MV-4-11 (cell line): ENCODE results near the gene BTBD2.

Experiments used
- DNase-seq: peaks from one replicate; lab custom pipeline; 2025; lab: John Stamatoyannopoulos, UW

The BTBD2 gene

DNA sequence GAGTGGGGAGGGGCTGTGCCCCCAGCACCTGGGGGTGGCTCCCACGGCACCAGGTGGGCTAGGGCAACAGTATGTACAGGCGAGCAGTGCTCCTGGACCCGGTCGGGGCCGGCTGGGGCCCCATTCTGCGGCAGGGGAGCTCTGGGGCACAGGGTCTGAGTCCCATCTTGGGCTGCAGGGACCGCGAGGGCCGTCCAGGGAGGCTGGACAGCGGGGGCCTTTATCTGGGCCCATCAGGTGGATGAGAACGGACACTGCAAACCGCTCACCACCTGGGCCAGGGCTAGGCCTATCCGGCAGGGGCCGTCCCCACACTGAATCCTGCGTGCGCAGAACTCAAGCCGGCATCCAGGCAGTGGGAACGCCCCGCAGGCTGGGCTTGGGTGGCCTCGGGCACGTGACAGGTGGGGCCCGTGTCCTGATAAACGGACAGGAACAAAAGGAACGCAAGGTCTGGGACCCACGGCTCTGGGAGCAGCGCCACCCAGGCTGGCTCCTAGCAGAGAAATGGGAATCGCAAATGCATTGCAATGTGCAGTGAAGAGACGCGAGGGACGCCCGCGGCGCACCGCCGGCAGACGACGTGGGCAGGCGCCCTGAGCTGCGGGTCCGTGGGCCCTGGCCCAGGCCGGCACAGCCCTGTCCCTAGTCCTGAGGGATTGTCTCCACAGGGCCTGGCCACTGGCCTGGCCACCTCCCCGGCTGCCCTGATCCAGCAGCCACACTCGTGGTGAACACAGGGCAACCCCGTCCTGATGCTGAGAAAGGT is 29.7 kb downstream of the BTBD2 start:
- DNase-seq = no peak

DNA sequence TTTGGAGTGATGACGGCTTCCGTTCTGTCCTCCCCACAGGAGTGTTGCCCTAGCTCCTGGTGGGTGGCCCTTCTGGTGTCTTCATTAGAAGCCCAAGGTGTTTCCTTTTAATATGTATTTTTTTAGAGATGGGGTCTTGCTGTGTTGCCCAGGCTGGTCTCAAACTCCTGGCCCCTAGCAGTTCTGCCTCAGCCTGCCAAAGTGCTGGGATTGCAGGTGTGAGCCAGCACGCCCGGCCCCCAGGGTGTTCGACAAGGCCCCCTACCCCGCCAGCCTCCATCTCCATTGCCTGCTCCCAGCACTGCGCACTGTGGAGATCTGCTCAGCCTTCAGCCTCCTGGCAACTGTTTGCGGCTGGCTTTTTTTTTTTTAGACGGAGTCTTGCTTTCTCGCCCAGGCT is 31.2 kb downstream of the BTBD2 start:
- DNase-seq = no peak

DNA sequence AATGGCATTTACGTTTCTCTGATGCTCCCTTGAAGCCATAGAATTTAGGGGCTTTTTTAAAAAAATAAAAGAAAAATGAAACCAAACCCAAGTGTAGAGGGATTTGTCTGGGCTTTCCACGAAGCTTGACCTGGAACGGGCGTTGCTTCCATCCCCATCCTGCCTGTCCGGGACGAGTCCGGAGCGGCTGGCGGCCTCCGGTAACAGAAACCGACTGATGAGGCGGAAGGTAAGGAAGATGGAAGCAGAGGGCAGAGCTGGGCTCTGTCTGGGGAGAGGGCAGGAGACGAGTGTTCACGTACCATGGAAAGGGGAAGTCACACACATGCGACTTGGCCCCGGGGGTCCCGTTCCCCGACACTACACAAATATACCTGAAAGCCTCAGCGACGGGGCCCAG is 34.3 kb downstream of the BTBD2 start:
- DNase-seq = no peak

DNA sequence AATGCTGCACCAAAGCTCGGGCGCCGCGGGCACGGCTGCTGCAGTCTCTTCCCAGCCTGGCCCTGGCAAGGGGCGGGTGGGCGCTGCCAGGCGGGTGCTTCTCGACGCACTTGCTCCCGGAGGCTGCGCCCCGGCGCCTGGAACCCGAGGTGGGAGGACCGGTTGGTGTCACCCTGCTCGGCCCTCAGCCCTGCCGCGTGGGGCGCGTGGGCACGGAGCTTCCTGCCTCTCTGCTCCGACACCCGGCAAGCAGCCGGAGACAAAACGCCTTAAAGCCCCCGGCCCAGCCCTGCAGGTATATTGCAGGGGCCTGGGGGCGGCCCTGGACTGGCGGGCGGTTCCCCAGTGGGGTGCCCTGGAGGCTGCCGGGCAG is 34.7 kb downstream of the BTBD2 start:
- no peak for DNase-seq

DNA sequence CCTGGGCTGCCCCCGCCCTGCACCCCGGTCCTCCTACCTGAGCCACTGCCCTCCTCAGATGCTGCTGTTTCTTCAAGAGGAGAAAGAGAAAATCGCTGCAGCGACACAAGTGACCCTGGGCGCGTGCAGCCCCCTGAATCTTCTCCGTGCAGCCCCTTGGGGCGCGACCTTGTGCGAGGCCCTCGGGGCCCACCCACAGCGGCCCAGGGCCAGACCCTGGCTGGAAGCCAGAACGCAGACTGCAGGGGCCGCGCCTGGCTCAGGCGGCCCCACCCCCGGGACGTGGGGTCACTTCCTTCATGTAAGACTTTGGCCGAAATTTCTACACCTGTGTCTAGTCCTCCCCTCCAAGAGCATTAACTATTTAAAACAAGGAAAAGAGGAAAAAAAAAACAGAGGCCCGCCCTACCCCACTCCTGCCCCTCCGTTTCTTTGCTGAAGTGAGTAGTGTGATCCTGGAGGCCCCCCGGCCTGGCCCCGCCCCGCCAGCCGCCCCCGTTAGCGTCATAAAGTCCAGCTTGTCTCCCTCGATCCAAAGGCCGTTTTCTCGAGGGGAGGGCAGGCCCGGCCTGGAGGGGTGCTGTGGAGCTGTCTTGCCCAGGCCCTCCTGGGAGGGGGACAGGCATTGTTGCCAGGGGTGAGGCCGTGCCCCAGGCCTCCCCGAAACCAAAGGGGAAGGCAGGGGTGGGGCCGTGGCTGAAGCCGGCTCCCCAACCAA is 35.3 kb downstream of the BTBD2 start:
- no peak for DNase-seq

DNA sequence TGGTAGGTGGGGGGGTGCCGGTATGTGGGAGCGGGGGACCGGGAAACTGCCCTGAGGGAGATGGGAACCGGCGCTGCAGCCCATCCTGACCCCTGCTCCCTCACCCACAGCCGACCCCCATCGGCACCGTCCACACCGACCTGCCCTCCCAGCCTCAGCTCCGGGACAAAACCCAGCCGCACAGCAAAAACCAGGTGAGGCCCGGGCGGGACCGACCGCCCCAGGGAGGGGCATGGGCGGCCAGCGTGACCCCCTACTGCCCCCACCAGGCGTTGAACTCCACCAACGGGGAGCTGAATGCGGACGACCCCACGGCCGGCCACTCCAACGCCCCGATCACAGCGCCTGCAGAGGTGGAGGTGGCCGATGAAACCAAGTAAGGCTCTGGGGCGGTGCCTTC is 35.9 kb downstream of the BTBD2 start:
- no peak for DNase-seq

DNA sequence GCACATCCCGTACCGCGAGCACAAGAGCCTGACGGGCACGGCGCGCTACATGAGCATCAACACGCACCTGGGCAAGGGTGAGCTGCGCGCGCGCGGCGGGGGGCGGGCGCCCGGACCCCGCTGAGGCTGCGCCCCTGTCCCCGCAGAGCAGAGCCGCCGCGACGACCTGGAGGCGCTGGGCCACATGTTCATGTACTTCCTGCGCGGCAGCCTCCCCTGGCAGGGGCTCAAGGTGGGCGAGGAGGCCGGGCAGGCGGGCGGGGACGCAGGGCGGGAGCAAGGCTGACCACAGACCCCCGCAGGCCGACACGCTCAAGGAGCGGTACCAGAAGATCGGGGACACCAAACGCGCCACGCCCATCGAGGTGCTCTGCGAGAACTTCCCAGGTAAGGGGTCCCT is 36.5 kb downstream of the BTBD2 start:
- DNase-seq = no peak

DNA sequence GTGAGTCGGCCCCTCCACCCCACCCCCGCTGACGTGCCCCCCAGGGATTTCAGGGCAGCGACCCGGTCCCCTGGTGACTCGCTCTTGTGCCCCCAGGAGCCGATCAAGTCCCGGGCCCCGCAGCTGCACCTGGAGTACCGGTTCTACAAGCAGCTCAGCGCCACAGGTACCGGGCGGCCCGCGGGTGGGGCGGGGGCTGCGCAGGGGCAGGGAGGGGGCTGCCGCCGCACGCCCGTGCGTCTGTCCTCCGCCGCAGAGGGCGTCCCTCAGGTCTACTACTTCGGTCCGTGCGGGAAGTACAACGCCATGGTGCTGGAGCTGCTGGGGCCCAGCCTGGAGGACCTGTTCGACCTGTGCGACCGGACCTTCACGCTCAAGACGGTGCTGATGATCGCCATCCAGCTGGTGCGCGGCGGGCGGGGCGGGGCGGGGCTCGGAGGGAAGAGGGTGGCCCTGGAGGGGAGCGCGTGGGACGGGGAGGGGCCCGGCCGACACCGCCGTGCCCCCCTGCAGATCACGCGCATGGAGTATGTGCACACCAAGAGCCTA is 37.1 kb downstream of the BTBD2 start:
- no peak for DNase-seq

DNA sequence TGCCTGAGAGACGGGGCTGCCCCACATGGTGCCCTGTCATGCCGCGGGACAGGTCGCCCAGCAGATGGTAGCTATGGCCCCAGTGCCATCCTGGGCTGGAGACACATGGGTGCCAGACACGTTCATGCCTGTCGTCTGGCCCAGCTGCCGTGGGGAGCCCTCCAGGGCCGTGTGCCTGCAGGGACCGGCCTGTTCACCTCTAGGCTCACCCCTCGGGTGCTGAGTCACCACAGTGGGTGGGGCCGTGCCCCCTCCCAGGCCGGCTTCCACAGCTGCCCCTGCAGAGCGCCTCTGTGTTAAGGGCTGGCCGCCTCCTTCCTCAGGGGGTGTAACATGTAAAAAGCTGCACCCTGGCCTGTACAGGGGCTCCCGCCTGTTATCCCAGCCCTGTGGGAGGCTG is 38.4 kb downstream of the BTBD2 start:
- no peak for DNase-seq

DNA sequence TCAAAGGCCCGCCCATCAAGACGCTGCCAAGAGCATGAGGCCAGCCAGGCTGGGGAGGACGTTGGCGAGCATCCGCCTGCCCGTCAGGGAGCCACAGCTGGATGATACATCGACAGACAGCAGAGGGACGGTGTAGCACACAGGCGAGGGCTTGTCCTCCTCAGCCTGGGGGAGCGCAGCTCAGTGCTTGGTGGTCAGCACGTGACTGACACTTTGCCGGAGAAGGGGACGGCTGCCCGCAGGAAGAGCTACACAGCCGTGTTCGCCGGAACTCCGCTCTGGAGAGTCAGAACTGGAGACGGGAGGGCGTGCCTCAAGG is 40.4 kb downstream of the BTBD2 start:
- no peak for DNase-seq

DNA sequence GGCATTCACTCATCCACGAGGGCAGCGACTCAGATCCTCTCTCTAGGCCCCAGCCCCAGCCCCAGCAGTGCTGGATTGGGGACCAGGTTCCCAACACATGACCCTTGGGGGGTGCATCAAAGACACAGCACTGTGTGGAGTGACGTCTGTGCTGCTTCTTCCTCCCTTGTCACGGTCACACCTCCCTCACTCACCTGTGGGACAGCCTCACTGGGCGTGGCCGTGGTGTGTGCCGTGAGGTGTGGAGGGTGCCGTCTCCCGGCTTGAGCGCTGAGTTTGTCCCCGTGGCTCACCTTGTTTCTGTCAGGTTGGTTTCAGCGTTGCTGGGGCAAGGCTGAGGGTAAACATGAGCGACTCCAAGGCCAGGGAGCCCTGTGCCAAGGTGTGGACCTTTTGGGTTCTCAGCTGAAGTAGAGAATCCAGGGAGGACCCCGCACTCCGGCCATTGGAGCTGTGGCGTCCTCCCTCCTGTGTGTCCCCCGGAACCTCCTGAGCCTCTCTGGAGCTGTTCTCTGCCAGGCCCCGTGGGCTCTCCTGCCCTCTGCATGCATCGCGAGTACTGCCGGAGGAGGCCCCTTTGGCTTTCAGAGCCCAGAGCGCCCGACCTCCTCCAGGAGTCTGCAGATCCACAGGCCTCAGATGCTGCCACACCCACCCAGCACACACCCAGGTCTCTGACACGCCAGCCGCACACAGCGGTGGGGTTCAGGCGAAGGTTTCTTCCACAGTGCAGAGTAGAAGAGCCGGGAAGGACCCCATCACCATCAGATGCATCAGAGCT is 40.9 kb downstream of the BTBD2 start:
- DNase-seq = no peak

DNA sequence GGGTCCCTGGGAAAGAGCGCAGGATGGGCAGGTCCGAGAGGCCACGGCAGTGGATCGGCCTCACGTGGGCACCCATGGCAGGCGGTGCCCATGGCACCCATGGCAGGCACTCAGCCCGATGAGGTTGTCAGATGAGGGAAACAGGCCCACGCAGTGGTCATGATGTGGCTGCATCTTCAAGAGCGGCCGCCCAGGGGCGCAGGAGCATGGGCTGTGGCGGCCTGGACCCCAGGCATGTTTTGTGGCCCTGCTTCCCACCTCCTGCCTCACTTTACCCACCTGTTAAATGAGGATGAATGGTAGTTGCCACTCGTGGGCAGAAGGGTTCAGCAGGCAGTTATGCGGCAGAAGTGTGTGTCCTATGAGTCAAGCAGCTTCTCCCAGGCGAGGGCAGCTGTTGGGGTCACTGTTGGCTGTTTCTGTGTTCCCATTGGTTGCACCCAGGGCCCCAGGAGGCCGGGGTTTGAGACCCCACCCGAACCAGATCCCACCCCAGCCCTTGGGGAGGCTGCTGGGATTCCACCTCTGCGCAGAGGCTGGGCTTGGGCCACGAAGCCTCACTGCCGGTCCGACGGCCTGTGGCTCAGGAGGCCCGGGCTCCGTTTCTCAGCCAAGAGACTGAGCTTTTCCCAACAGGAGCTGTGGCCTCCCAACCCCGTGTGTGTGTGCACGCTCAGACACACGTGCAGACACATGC is 44.6 kb downstream of the BTBD2 start:
- no peak for DNase-seq

DNA sequence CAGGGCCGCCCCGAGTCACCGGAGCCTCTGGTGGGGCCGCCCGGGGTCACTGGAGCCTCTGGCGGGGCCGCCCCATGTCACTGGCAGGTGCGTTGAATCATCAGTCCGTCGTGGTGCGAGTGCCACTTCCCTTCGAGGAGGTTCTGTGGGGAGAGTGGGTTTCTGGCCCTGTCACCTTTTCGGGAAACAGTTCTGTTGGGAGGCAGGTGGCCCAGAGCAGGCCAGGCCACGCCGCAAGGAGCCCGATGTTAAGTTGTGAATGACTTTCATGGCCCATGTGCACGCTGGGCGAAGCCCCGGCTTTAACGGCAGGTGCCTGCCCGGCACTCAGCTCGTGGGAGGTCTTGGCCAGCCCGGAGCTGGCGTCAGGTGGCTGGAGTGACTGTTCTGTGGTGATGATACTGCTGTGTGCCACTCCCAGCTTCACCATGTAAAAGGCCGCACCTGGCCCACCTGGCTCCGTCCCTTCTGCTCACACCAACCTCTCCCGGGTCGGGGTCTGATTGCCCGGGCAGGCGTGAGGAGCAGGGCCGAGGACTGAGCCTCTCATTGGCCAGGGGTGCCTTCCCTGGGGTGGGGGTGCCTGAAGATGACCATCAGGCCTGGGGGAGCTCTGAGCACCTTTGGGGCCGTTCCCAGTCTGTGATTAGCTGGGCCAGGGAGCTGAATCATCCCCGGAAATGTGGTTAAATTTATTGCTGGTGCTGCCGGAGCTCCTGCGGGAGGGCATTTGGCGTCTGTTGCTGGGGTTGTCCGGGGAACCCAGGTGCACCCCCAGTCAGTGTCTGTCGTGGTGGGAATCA is 45.3 kb downstream of the BTBD2 start:
- DNase-seq = no peak

DNA sequence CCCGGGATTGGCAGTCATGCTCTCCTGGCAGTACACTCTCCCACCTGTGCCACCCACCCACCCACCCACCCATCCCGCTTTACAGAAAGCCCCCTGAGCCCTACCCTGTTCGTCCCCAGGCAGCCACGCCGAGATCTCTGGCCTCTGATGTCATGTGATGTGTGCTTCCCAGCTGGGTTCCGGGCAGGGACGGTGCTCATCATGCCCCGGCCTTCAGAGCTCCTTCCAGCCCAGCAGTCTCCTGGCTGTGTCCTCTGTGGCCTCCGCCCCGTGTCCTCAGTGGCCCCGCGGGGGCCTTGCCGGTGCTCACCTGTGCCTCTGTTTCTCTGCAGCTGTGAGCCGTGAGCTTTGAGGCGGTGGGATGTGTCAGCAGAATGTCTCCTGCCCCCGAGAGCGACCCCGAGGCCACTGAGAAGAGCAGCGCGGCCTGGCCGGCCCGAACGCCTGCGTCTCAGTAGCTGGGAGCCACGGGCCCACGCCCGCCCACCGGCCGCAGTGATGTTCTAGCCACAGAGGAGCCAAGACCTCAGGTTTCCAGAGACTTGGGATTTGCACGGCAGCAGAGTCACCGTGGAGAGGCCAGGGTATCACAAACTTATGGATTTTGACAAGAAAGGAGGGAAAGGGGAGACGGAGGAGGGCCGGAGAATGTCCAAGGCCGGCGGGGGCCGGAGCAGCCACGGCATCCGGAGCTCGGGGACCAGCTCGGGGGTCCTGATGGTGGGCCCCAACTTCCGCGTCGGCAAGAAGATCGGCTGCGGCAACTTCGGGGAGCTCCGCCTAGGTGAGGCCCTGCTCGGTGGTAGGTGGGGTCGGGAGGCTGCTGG is 46.1 kb downstream of the BTBD2 start:
- no peak for DNase-seq

DNA sequence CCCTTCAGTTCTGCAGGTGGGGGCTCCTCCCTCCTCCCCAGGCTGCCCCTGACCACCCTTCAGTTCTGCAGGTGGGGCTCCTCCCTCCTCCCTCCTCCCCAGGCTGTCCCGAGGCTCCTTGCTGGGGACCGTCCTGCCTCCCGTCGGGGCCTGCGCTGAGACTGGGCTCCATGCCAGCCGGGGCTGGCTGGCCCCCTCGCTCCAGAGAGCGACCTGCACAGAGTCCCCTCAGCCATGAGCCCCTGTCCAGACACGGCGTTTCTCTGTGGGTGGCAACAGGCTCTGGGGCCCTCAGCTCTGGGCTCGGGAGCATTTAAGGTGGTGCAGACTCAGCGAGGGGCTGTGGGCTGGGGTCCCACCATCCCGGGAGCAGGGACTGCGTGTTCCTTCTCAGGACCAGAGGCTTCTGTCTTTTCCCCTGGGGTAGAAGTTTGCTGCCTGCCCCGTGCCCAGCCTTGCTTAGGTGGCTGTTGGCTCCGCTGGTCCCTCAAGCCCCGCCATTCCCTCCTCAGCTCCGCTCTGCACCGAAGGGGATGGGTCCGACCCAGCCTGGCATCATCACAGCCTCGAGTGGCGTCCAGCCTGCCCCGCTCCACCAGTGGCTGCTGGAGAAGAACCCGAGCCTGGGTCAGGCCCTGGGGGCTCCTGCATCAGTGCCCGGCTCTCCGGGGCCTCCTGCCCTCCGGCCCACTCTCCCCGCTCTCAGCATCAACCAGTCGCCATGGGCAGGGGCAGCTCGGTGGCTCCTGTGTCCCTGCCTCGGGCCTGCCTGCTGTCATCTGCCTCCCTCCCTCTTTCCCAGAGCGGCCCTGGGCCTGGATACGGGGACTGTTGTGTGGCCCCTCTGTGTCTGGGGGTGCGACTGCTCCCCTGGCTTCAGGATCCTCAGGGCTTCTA is 47.0 kb downstream of the BTBD2 start:
- DNase-seq = no peak

DNA sequence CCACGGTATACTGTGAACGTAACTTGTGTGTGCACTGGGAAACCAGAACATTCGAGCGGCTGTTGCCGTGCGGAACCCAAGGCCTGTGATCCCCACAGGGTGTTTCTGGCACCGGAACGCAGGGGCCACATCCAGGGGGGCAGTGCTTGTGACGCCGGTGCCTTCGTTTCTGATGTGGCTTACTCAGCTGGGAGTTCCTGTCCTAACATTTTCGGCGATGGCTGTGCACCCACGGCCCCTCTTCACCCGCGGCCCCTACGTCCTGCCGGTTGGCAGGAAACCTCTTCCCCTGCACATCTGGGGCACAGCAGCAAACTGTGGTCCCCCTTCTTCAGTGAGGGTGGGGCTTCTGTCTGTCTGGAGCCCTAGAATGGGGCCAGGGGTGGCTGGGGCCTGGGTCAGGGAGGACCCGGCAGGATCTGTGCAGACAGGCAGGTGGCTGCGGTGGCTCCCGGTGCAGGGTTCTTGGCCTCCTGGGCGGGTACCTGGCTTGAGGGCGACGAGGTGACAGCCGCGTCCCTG is 48.4 kb downstream of the BTBD2 start:
- DNase-seq = no peak

DNA sequence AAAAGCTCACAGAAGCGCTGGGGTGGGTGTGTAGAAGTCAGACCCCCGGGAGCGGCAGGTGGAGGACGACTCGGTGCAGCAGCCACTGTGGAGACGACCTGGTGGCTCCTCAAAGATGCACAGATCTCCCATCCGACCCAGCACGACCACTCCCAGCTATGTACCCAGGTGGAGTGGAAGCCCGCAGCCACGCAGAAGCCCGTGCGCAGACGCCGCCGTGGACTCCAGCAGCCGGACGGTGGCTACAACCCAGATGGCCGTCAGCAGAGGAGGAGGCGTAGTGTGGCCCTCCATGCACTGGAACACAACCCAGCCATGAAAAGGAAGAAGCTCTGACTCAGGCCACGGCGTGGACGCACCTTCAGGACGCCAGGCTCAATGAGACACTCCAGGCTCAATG is 52.8 kb downstream of the BTBD2 start:
- no peak for DNase-seq

DNA sequence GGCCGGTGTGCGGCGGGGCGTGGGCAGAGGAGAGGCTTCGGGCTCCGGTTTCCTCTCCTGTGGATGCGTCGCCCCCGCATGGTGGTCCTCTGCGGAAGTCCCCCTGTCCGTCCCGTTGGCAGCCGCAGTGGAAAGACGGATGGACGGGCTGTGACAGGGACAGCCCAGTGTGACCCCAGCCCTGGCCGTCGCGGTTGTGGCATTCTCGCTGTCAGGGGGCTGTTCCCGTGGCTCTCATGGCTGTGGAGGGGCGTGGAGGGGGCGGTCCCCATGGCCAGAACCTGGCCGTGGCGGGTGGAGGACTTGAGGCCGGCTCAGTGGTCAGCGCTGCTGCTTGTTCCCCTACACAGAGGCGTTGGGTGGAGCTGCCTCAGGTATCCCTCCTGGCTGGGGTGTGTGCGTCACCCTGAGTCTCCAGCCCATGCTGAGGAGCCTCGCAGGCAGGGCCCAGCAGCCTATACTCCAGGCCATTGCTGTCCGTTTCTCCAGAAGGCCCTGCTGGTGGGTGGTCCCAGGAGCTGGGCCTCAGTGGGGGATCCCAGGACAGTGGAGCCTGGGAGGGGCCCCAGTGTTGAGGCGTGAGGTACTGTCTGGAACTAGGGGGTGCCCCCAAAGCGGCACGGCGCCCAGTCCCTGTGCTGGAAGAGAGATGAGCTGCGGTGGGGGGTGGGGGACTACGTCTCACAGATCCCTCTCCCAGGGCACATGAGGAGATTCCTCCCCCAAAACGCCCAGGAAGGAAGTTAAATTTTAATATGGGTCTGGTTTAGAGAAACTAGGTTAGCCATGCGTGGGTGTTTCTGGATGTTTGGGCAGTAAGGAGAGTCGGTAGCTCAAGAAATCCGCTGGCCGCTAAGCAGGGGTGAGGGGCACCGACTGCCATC is 54.3 kb downstream of the BTBD2 start:
- DNase-seq = no peak
